Ovary (tissue), 9 donors: ENCODE data around the gene DRC1. TPM values are rescaled to one million over a fixed set of nuclear protein-coding genes. Genes with fewer than 3 reads are reported as not detected.

ENCODE experiments used
- DNase-seq, 5 donors: peaks; one replicate each; pipeline ENCODE4 v3.0.0-alpha.2; 2019 to 2020
- H3K27ac ChIP-seq, 2 donors: fragments of 200-600 bp; one replicate each; pipeline versions ENCODE4 v1.5.1 to v1.8.0; 2019 to 2022
- H3K27me3 ChIP-seq: fragments of 200-600 bp; one replicate; pipeline ENCODE4 v1.8.0; 2022
- H3K36me3 ChIP-seq: fragments of 200-600 bp; sonication (generic); one replicate; pipeline ENCODE4 v1.5.1; 2019
- H3K4me1 ChIP-seq: one replicate; pipeline ENCODE4 v1.8.1; 2013; ENCODE audit warnings: mild to moderate bottlenecking, moderate library complexity; ENCODE audit not compliant: insufficient read depth
- H3K4me3 ChIP-seq: fragments of 200-600 bp; sonication (generic); one replicate; pipeline ENCODE4 v1.5.1; 2017
- H3K9me3 ChIP-seq, 2 donors: fragments of 200-600 bp in 1 of 2; sonication (generic) in 1 of 2; one replicate each; pipeline versions ENCODE4 v1.5.1 to v1.8.1; 2013 to 2019; ENCODE audit warnings: mild to moderate bottlenecking in 1 of 2, moderate library complexity in 1 of 2
- CTCF ChIP-seq, 3 donors: fragments of 450-650 bp in 2 of 3; fragments of 200-600 bp in 1 of 3; IDR thresholded peaks; one replicate each; pipeline versions ENCODE4 v1.5.1 to v1.8.0; 2016 to 2022; ENCODE audit warnings: antibody characterized with exemption in 3 of 3, mild to moderate bottlenecking in 1 of 3
- EP300 ChIP-seq: sonication (generic); formaldehyde crosslinking; IDR thresholded peaks from one replicate; pipeline ENCODE4 v1.6.1; 2017; ENCODE audit warnings: antibody characterized with exemption
- POLR2A ChIP-seq: fragments of 450-650 bp; IDR thresholded peaks from one replicate; pipeline ENCODE4 v1.6.1; 2017; ENCODE audit warnings: antibody characterized with exemption, mild to moderate bottlenecking, moderate library complexity
- WGBS, 3 donors: extraction: QIAGEN DNeasy Blood & Tissue Kit in 1 of 3; methylation state at CpG; one replicate each; pipeline versions ENCODE4 v1.1.5 to v1.1.7; 2013 to 2017; 5-methylcytosine and 5-hydroxymethylcytosine counted together
- intact Hi-C, 4 donors: fragments of 100-400 bp; cut with DNase I; formaldehyde crosslinking; loops; one replicate each; pipeline versions ENCODE4 v1.11.0 to v1.15.1; 2022 to 2023
- polyA plus RNA-seq, 2 donors: library from polyadenylated mRNA; stranded (reverse); fragments of 200-250 nt in 1 of 2; fragments of 350-450 nt in 1 of 2; fragmentation: Illumina TruSeq in 1 of 2; extraction: RNeasy Lipid Tissue Mini Kit (QIAGEN cat#74804) in 1 of 2; gene quantifications; one replicate each; pipeline ENCODE4 v1.2.3, GENCODE V29; 2013 to 2014
- total RNA-seq, 7 donors: library from RNA; depleted of rRNA in 2 of 7; stranded (reverse); fragments of >200 nt in 2 of 7; fragmentation: NEBNext Ultra II Directional in 3 of 7; extraction: Animal tissue kit (Norgen Biotek cat#: 25700) in 3 of 7; gene quantifications; one replicate each; pipeline versions ENCODE4 v1.1.0 to v1.2.4, GENCODE V29; 2016 to 2023
- donor health status: DM: no; HTN: no; CAD: no; lungs with moderate emphysema.
- donor health status: DM: no; HTN: no; CAD: no.
- donor health status: Bipolar disorder and iron deficiency.
- donor health status: DM: yes; HTN: yes; CAD: no.
- donor health status: DM: no; HTN: no; CAD: no.
- donor health status: DM: yes; HTN: yes; CAD: no.

Gene DRC1
- total and polyA plus RNA-seq, 9 donors: 0.05 to 11.8 (median 1.2) TPM; not detected in 3

GRCh38 chr2:26478366-26478765 is 76.6 kb downstream of the DRC1 start:
- DNase-seq: no peak
- TF ChIP-seq EP300 (no peak), CTCF (IDR thresholded peaks at IDR 0.05) (no peak)
- intact Hi-C loops: no loop called here
- Histone ChIP-seq H3K9me3 (no peaks in the 10 kb centered on the region), H3K4me1 (peaks cover 17% of the 10 kb centered on the region), H3K27me3 (no peaks in the 10 kb centered on the region), H3K4me3 (no peak overlapping the region), H3K36me3 (no peaks in the 10 kb centered on the region), H3K27ac (no peak overlapping the region)
- WGBS, 3 donors: 64 to 71% (median 64%) methylated on average over 5 of the region's 5 CpGs

GRCh38 chr2:26479131-26479788 is 77.5 kb downstream of the DRC1 start:
- H3K27me3 ChIP-seq: no peaks in the 10 kb centered on the region
- no peak for DNase-seq
- 91 to 95% (median 93%) methylated on average over 24 to 25 of the region's 25 CpGs for WGBS, 3 donors
- H3K27ac ChIP-seq: no peak overlapping the region
- TF ChIP-seq POLR2A (no peak), CTCF (IDR thresholded peaks at IDR 0.05) (no peak)
- no peaks in the 10 kb centered on the region for H3K36me3 ChIP-seq
- intact Hi-C loops: no loop called here
- peaks cover 23% of the 10 kb centered on the region for H3K4me1 ChIP-seq
- H3K9me3 ChIP-seq: no peaks in the 10 kb centered on the region
- no peak overlapping the region for H3K4me3 ChIP-seq

GRCh38 chr2:26479789-26480565 is 78.3 kb downstream of the DRC1 start:
- Histone ChIP-seq H3K27ac (no peak overlapping the region), H3K27me3 (no peaks in the 10 kb centered on the region), H3K4me1 (peaks cover 27% of the 10 kb centered on the region), H3K9me3 (no peaks in the 10 kb centered on the region), H3K36me3 (no peaks in the 10 kb centered on the region), H3K4me3 (no peak overlapping the region)
- 89 to 93% (median 91%) methylated on average over 21 of the region's 21 CpGs for WGBS, 3 donors
- intact Hi-C loops: no loop called here
- DNase-seq: no peak
- TF ChIP-seq CTCF (IDR thresholded peaks at IDR 0.05): no peak
- no peak for TF ChIP-seq EP300
- no peak for TF ChIP-seq POLR2A

- H3K9me3 ChIP-seq: no peaks in the 10 kb centered on the region
- H3K4me1 ChIP-seq: peaks cover 27% of the 10 kb centered on the region
- no peak overlapping the region for H3K4me3 ChIP-seq
- TF ChIP-seq POLR2A (no peak), CTCF (IDR thresholded peaks at IDR 0.05) (no peak), EP300 (no peak)
- no peaks in the 10 kb centered on the region for H3K36me3 ChIP-seq
- H3K27me3 ChIP-seq: no peaks in the 10 kb centered on the region
- DNase-seq: peak in 1 of 5 donors; percentile 49
- H3K27ac ChIP-seq: peak overlapping the region in 1 of 2 donors; percentile 9
- WGBS, 3 donors: 60 to 67% (median 60%) methylated on average over 18 of the region's 18 CpGs
- intact Hi-C loops: no loop called here
Observed at GRCh38 chr2:26480566-26481423, 79.1 kb downstream of the DRC1 start.
